ENCODE measurements around the gene PTPRG.

PTPRG gene

DNA sequence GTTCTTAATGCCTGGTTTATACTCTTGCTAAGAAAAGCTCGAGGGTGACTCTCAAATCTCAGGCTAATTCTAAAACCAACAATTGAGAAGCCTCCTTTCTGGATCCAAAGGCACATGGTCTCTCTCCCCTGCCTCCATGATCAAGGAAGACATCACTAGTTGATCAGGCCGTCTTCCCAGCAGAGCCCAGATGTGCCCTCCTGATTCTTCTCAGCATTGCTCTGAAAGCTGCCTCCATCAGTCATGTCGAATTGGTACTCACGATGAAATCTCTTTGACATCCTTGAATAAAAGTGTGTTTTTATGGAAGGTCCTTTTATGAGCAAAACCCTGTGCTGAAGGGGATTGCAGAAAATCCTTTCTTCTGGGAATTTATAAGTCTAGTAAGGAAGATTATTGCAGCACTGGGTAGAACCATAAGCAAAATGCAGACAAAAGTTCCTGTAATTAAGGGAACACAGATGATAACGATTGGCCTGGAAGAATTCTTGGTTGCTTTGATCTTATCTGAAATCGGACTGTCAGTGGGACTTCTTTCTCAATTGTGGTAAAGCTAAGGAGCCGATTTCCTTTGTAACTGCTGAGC, 345.9 kb downstream of the PTPRG start:
- Mint-ChIP-seq H3K27ac (no peak overlapping the region), H3K9me3 (peaks cover 3% of the 10 kb centered on the region), H3K4me1 (no peaks in the 10 kb centered on the region), H3K4me3 (no peak overlapping the region), H3K36me3 (no peaks in the 10 kb centered on the region)
- ATAC-seq (no peak), DNase-seq (ENCODE audit: low spot score in 2 of 2) (no peak)

DNA sequence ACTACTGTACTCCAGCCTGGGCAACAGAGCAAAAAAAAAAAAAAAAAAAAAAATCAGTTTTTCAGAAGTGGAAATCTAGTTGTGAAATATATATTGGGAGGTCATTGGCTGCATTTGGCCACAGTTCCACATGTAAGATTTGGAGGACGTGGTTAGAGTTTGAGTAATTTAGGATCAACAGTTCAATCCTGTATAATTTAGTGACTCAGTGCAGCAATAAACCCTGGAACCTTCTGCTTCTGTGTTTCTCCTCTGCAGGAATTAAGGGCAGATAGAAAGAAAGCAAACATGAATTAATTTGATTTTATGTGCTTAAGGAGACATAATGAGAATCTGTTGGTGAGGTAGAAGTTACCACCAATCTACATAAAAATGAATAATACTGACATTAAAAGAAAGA, 347.0 kb downstream of the PTPRG start:
- Mint-ChIP-seq H3K4me3 (no peak overlapping the region), H3K4me1 (no peaks in the 10 kb centered on the region), H3K27ac (no peak overlapping the region), H3K36me3 (no peaks in the 10 kb centered on the region), H3K9me3 (peaks cover 5% of the 10 kb centered on the region)
- ATAC-seq (no peak), DNase-seq (ENCODE audit: low spot score in 2 of 2) (no peak)

DNA sequence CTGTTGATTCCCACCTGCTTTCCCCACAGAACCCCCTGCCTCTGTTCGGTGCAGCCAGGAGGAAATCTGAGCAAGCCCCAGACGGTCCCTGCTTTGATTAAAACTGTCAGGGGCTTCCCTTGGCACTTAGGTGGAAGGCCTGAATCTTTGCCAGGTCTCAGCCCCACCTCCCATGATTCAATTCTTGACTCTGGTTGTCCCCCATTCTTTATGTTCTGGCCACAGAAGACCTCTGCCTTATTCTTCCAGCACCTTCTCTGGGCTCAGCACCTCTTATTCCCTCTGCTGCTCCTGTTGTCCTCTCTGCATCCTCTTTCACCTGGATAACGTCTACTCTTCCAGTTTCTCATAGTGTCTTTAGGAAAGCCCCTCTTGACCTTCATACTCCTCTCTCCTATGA, 349.4 kb downstream of the PTPRG start:
- Mint-ChIP-seq H3K4me1 (no peaks in the 10 kb centered on the region), H3K4me3 (no peak overlapping the region), H3K27ac (no peak overlapping the region), H3K9me3 (peaks cover 12% of the 10 kb centered on the region), H3K36me3 (no peaks in the 10 kb centered on the region)
- DNase-seq (ENCODE audit: low spot score in 2 of 2) (no peak), ATAC-seq (no peak)

DNA sequence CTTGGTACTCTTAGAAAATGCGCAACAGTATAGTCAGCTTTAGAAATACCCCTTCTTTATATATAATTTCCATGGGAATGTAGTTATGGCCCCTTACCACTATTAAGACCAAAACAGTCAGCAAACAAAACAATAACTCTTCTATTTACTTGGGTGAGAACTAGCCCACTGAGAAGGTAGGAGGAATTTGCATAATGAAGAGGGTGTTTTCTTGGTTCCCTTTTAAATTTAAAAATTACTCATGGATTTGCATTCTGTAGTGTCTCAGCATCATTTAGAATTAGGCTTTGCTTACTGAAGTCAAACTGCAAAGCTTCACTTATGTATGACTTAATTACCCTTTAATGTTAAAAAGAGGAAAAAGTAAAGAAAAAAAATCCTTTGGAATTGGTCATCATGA, 350.8 kb downstream of the PTPRG start:
- Mint-ChIP-seq H3K9me3 (peaks cover 12% of the 10 kb centered on the region), H3K36me3 (no peaks in the 10 kb centered on the region), H3K27ac (no peak overlapping the region), H3K4me3 (no peak overlapping the region), H3K4me1 (no peaks in the 10 kb centered on the region)
- ATAC-seq (no peak), DNase-seq (ENCODE audit: low spot score in 2 of 2) (no peak)

DNA sequence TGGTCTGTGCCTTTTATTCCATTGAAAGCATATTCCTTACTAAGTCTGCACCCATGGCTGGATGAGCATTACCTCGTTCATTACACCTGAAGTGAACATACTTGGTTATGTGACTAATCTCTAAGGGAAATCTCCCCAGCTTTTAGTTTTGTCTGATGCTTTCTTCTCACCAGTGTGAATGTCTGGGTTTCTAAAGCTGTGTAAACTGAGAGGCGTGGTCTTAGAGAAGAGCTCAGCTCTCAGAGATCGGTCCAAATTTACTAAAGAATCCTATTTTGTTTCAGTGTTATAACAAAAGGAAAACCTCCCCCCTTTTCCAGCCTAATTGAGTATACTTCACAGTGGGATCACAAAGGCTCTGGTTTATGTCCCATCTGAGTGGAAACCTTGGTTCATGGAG, 352.3 kb downstream of the PTPRG start:
- no peaks in the 10 kb centered on the region for H3K4me1 Mint-ChIP-seq
- no peak overlapping the region for H3K27ac Mint-ChIP-seq
- peaks cover 16% of the 10 kb centered on the region for H3K9me3 Mint-ChIP-seq
- no peaks in the 10 kb centered on the region for H3K36me3 Mint-ChIP-seq
- no peak for DNase-seq (ENCODE audit: low spot score in 2 of 2)
- H3K4me3 Mint-ChIP-seq, result no peak overlapping the region
- ATAC-seq, result no peak

DNA sequence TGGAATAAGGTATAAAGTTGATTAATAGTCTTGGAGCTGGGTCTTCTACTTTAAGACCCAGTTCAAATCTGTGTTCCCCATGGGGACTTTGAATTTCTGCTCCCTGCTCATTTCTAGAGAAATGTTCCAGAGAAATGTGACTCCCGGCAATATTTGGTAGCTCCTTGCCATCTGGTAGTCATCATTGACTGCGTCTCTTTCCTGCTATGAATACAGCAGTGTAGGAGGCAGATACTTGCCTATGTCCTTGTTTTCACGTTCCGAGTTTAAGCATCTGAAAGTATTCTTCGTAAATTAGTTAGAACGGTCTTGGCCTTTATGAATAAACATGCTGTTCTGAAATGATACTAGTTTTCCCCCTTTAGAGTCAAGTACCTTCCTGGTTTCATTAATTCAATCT, 352.9 kb downstream of the PTPRG start:
- no peak for ATAC-seq
- peaks cover 16% of the 10 kb centered on the region for H3K9me3 Mint-ChIP-seq
- H3K27ac Mint-ChIP-seq, result no peak overlapping the region
- H3K4me3 Mint-ChIP-seq, result no peak overlapping the region
- no peak for DNase-seq (ENCODE audit: low spot score in 2 of 2)
- no peaks in the 10 kb centered on the region for H3K4me1 Mint-ChIP-seq
- no peaks in the 10 kb centered on the region for H3K36me3 Mint-ChIP-seq

DNA sequence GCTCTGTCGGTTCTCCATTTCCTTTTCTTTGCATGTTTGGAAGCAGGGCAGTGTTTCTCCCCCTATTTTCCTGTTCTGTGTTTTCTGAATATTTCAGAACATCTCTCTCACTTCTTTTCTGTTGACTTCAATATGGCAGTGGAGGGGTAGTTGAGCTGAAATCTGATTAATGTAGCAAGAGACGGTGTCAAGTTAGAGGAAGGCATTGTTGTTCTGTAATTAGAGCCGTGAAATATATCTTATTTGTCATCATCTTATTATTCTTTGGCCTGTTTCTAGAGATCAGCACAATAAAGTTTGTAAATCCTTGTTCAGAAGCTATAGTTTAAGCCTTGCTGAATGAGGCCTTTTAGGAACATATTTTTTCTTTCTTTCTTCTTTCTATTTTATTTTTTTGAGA, 353.9 kb downstream of the PTPRG start:
- Mint-ChIP-seq H3K4me1 (no peaks in the 10 kb centered on the region), H3K4me3 (no peak overlapping the region), H3K36me3 (no peaks in the 10 kb centered on the region), H3K9me3 (peaks cover 16% of the 10 kb centered on the region), H3K27ac (no peak overlapping the region)
- ATAC-seq, result no peak
- no peak for DNase-seq (ENCODE audit: low spot score in 2 of 2)

DNA sequence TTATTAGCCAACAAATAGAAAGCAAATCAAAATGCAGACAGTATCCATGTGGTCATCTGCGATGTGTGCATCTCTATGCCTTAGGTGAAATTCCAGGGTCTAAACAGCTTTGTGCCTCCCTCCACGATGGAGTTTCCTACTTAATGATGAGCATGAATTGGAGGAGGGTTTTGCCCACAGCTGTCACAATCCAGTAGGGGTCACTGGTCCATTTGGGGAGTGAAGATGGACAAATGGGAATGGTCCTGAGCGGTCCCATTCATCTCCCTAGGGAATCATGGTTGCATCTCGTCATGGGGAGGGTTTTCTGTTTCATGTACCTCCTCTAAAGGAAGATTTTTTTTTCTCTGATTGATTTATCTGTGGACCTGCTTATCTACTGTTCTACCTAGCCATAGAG, 358.0 kb downstream of the PTPRG start:
- Mint-ChIP-seq H3K4me1 (no peaks in the 10 kb centered on the region), H3K9me3 (peaks cover 11% of the 10 kb centered on the region), H3K36me3 (no peaks in the 10 kb centered on the region), H3K4me3 (no peak overlapping the region), H3K27ac (no peak overlapping the region)
- ATAC-seq, result no peak
- no peak for DNase-seq (ENCODE audit: low spot score in 2 of 2)

DNA sequence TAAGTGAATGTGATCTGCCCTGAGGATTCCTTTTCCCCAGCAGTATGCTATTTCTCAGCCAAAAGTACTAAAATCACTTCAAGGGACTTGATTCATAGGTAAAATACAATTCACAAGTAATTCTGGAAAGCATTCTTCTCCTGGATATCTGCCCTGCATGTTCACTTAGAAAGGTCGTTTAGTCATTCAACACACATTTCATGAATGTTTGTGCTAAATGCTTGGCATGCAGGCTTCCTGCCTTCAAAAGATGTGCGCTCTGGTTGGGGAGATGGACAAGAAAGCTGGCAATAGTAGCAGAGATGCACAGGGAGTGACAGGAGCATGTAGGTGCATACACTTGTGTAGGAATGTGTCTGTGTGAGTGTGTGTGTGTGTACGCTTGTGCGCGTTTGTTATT, 360.7 kb downstream of the PTPRG start:
- H3K4me1 Mint-ChIP-seq, result no peaks in the 10 kb centered on the region
- no peak for DNase-seq (ENCODE audit: low spot score in 2 of 2)
- H3K9me3 Mint-ChIP-seq, result peaks cover 4% of the 10 kb centered on the region
- H3K36me3 Mint-ChIP-seq, result no peaks in the 10 kb centered on the region
- no peak overlapping the region for H3K27ac Mint-ChIP-seq
- no peak overlapping the region for H3K4me3 Mint-ChIP-seq
- no peak for ATAC-seq

DNA sequence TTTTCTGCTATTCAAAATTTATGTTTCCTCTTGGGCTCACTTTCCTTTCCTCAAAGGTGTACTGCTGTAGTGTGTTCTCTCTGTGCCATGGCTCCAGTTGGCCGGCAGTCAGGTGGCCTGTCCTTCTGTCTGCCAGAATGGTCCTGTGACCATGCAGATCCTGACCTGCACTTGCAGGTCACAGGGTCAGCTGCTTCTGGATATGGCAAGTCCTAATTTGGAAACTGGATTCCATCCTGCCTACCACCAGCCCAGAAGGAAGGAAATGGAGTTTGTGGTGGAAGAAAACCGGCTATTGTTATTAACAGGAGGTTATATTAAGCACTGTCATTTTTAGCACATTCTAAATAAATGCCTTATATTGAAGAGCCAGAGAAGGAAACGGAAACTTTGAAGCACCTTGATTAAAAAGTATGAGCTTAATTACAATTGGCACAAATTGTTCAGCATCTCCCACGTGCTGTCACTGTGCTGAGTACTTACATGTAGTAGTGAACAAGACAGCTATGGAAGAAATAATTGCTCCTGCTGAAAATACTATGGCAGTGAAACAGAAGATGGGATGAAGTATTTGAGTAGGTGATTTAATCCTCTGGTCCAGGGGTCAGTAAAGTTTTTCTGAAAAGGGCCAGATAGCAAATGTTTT, 362.8 kb downstream of the PTPRG start:
- no peaks in the 10 kb centered on the region for H3K9me3 Mint-ChIP-seq
- no peak for DNase-seq (ENCODE audit: low spot score in 2 of 2)

DNA sequence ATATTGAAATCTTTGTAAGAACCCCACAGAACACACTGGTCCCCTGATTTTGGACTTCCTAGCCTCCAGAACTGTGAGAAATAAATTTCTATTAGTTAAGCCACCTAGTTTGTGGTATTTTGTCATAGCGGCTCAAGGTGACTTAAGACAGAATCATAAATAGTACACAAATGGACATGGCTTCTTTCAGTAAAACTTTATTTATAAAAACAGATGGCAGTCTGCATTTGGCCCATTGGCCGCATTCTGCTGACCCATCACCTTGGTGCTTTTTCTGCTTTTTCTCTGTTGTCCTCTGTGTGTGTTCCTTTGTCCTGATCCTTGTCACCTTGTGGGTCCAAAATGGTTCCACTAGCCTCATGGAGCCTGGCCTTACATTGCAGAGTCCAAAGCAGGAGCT, 363.6 kb downstream of the PTPRG start:
- H3K4me1 Mint-ChIP-seq, result no peaks in the 10 kb centered on the region
- no peak overlapping the region for H3K27ac Mint-ChIP-seq

More for the DNA sequence above, 362.8 kb downstream of the PTPRG start:
- Mint-ChIP-seq H3K4me3 (no peak overlapping the region), H3K27ac (no peak overlapping the region), H3K36me3 (no peaks in the 10 kb centered on the region), H3K4me1 (no peaks in the 10 kb centered on the region)
- ATAC-seq, result no peak

DNA sequence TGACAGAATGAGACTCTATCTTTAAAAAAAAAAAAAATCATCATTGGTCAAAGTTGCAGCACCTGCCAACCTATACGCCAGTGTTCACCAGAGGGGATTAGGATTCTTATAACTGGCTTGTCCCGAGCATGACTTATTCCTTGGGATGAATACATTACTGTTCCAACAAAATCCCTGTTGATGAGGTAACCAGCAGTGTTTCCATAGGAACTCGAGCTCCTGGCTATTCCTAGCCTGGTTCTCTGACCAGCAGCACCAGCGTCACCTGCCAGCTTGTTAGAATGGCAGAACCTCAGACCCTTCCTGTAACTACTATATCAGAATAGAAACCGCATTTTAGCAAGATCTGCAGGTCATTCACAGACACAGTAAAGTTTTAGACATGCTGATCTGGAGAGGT, 364.4 kb downstream of the PTPRG start:
- H3K4me1 Mint-ChIP-seq, result no peaks in the 10 kb centered on the region
- H3K27ac Mint-ChIP-seq, result no peak overlapping the region
- DNase-seq (ENCODE audit: low spot score in 2 of 2), result no peak
- ATAC-seq, result no peak
- H3K9me3 Mint-ChIP-seq, result no peaks in the 10 kb centered on the region
- H3K36me3 Mint-ChIP-seq, result no peaks in the 10 kb centered on the region
- H3K4me3 Mint-ChIP-seq, result no peak overlapping the region

More for the DNA sequence above, 363.6 kb downstream of the PTPRG start:
- H3K4me3 Mint-ChIP-seq, result no peak overlapping the region
- ATAC-seq, result no peak
- H3K9me3 Mint-ChIP-seq, result no peaks in the 10 kb centered on the region
- no peak for DNase-seq (ENCODE audit: low spot score in 2 of 2)
- no peaks in the 10 kb centered on the region for H3K36me3 Mint-ChIP-seq

DNA sequence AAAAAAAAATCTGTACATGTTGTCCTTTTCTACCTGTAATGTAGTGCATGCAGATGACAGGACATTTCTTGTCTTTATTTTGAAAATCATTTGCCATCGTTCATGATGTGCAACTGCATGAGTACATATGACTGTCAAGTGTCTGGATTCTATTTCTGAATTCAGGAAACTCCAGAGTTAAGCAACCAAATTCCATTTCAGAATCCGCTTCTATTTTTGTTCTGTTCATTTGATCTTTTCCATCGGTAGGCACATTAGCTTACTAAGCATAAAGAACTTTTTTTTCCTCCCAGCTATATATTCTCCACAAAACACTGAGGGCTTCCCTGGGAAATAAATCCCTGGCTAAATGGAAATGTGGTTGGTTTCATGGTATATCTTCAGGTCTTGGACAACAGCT, 365.6 kb downstream of the PTPRG start:
- Mint-ChIP-seq H3K27ac (no peak overlapping the region), H3K4me1 (no peaks in the 10 kb centered on the region), H3K9me3 (peaks cover 5% of the 10 kb centered on the region), H3K36me3 (no peaks in the 10 kb centered on the region), H3K4me3 (no peak overlapping the region)
- DNase-seq (ENCODE audit: low spot score in 2 of 2) (no peak), ATAC-seq (no peak)

DNA sequence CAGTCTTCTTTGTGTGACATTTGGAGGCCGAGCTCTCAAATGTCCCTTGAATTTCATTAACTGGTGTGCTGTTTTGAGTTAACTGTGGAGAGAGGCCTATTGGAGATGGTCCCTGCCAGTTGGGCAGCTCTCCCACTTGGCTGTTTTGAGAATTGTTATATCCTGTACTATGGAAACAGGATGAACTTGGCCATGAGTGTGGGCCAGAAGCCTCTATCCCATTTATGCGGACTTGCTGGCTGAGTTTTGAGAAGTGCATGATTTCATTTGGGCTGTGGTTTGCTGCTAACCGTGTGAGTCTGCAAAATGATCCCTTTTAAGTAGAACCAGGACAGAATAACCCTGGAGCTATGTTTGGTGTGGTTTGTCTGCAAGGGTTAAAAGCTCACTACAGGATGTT, 366.0 kb downstream of the PTPRG start:
- Mint-ChIP-seq H3K4me3 (no peak overlapping the region), H3K36me3 (no peaks in the 10 kb centered on the region), H3K9me3 (peaks cover 5% of the 10 kb centered on the region), H3K4me1 (no peaks in the 10 kb centered on the region), H3K27ac (no peak overlapping the region)
- no peak for DNase-seq (ENCODE audit: low spot score in 2 of 2)
- no peak for ATAC-seq

DNA sequence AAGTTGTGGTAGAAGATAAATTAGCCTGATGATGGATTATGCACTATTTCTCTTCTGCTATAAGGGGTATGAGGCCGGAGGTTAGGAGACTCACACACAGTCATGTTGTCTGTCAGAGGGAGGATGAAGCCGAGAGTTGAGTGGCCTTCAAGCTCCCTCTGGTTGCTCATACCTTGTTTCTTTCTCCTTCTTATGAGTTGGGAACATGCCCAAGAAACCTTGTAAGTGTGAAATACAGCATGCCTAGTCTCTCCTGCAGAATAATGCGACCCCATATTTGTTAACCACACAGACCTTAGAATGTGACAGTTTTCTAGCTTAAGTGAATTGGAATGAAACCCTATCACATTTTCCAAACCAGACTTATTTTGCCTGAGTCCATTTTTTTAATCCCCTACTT, 366.7 kb downstream of the PTPRG start:
- ATAC-seq, result no peak
- Mint-ChIP-seq H3K4me3 (no peak overlapping the region), H3K36me3 (no peaks in the 10 kb centered on the region)

DNA sequence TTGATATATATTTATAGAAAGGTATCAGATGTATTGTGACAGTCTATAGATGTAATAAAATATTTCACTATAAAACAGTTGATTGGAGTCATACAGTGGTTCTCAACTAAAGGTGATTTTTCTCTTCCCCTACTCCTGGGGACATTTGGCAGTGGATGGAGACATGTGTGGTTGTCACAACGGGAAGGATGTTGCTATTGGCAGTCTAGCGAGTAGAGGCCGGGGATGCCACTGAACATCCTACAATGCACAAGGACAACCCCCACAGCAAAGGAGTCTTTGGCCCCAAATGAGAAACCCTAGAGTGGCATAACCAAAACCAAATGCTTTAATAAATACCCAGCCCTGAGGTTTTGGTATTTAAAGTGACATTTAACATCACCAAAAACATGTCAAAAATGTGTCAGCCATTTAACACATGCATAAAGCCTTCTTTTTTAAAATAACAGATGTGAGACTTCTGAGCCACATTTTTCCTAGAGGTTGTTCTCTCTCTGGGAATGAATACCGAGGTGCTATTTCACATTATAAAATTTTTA, 367.5 kb downstream of the PTPRG start:
- Mint-ChIP-seq H3K4me3 (no peak overlapping the region), H3K9me3 (peaks cover 5% of the 10 kb centered on the region), H3K27ac (no peak overlapping the region), H3K36me3 (no peaks in the 10 kb centered on the region), H3K4me1 (no peaks in the 10 kb centered on the region)
- DNase-seq (ENCODE audit: low spot score in 2 of 2) (no peak), ATAC-seq (no peak)

More for the DNA sequence above, 366.7 kb downstream of the PTPRG start:
- Mint-ChIP-seq H3K4me1 (no peaks in the 10 kb centered on the region), H3K9me3 (peaks cover 5% of the 10 kb centered on the region), H3K27ac (no peak overlapping the region)
- DNase-seq (ENCODE audit: low spot score in 2 of 2), result no peak
